Gastrocnemius medialis (tissue), 4 donors: ENCODE measurements around the gene LENG1. TPM values are rescaled to one million over a fixed set of nuclear protein-coding genes. Genes with fewer than 3 reads are reported as not detected.

Experiments used
- ATAC-seq, 2 donors: fragments of 150-250 bp; one replicate each; pipeline ENCODE4 v1.9.1; 2016
- DNase-seq, 2 donors: peaks; one replicate each; pipeline ENCODE4 v3.0.0-alpha.2; 2019
- H3K27ac ChIP-seq, 4 donors: fragments of 200-600 bp; sonication (generic); 1 replicate in 1 of 4; 2 replicates in 3 of 4; pipeline ENCODE4 v1.5.1; 2016 to 2018; ENCODE audit warnings: mild to moderate bottlenecking in 2 of 4, moderate library complexity in 1 of 4
- H3K27me3 ChIP-seq, 3 donors: fragments of 200-600 bp; sonication (generic) in 2 of 3; 1 replicate in 1 of 3; 2 replicates in 2 of 3; pipeline versions ENCODE4 v1.5.1 to v1.6.0; 2016 to 2019; ENCODE audit warnings: mild to moderate bottlenecking in 1 of 3, moderate library complexity in 1 of 3
- H3K36me3 ChIP-seq, 2 donors: fragments of 200-600 bp; sonication (generic) in 1 of 2; one replicate each; pipeline ENCODE4 v1.5.1; 2017 to 2018
- H3K4me1 ChIP-seq, 2 donors: fragments of 200-600 bp; sonication (generic) in 1 of 2; one replicate each; pipeline ENCODE4 v1.5.1; 2016 to 2017; ENCODE audit warnings: mild to moderate bottlenecking in 2 of 2
- H3K4me3 ChIP-seq, 4 donors: fragments of 200-600 bp; sonication (generic) in 3 of 4; 1 replicate in 1 of 4; 2 replicates in 3 of 4; pipeline ENCODE4 v1.5.1; 2016 to 2019; ENCODE audit warnings: mild to moderate bottlenecking in 2 of 4
- H3K9me3 ChIP-seq, 3 donors: fragments of 200-600 bp; sonication (generic) in 2 of 3; 1 replicate in 1 of 3; 2 replicates in 2 of 3; pipeline ENCODE4 v1.5.1; 2016 to 2019
- CTCF ChIP-seq, 5 experiments: fragments of 450-650 bp in 3 of 5; fragments of 200-600 bp in 2 of 5; sonication (generic) in 2 of 5; IDR thresholded peaks in 4 of 5; conservative IDR thresholded peaks in 1 of 5; 1 replicate in 4 of 5; 2 replicates in 1 of 5; pipeline ENCODE4 v1.5.1; 2016 to 2019; ENCODE audit warnings: antibody characterized with exemption in 5 of 5, mild to moderate bottlenecking in 3 of 5, moderate library complexity in 3 of 5
- POLR2A ChIP-seq, 2 donors: fragments of 450-650 bp; IDR thresholded peaks; one replicate each; pipeline ENCODE4 v1.6.1; 2017; ENCODE audit warnings: antibody characterized with exemption in 2 of 2, mild to moderate bottlenecking in 2 of 2, moderate library complexity in 2 of 2
- in situ Hi-C, 4 donors: fragments of 200-750 bp; cut with MboI; loops; one replicate each; pipeline versions ENCODE4 v1.15.0 to v1.8.0; 2017; ENCODE audit warnings: low sequenced_read_pairs in 4 of 4
- intact Hi-C: fragments of 100-400 bp; cut with DNase I; formaldehyde crosslinking; loops from one replicate; pipeline ENCODE4 v1.15.1; 2023; ENCODE audit warnings: low total_unique reads
- total RNA-seq, 4 donors: library from RNA; depleted of rRNA; stranded (reverse); fragments of >200 nt; gene quantifications; one replicate each; pipeline versions ENCODE4 v1.1.0 to v1.2.3, GENCODE V29; 2016

Gene LENG1
- total RNA-seq, 4 donors from 2014 or later: 6.5 to 14.2 (median 11.9) TPM

GRCh38 chr19:54109651-54110050, 49.9 kb downstream of the LENG1 start:
- DNase-seq (no peak), ATAC-seq (no peak)
- in situ Hi-C loops (loop anchor here in 1 of 4 donors (10.0 to 25.0 kb wide), 2 partner anchors 135 to 1003 kb away; partner anchors contain the start of gene PPP1R12C), intact Hi-C loops (no loop called here)
- no peak for TF ChIP-seq CTCF (IDR thresholded peaks at IDR 0.05 in 4 of 5, conservative IDR thresholded peaks at IDR 0.05 in 1 of 5)
- TF ChIP-seq POLR2A (IDR thresholded peaks at IDR 0.05): no peak
- H3K9me3 ChIP-seq: no peaks in the 10 kb centered on the region
- no peaks in the 10 kb centered on the region for H3K27me3 ChIP-seq
- no peak overlapping the region for H3K4me3 ChIP-seq
- no peak overlapping the region for H3K27ac ChIP-seq
- H3K4me1 ChIP-seq: peaks cover 4 to 8% of the 10 kb centered on the region in 2 donors
- peaks cover 0 to 58% of the 10 kb centered on the region in 2 donors for H3K36me3 ChIP-seq

- H3K27me3 ChIP-seq: no peaks in the 10 kb centered on the region
- no peak for ATAC-seq
- no peak for DNase-seq
- peaks cover 0 to 58% of the 10 kb centered on the region in 2 donors for H3K36me3 ChIP-seq
- no peaks in the 10 kb centered on the region for H3K9me3 ChIP-seq
- TF ChIP-seq CTCF (IDR thresholded peaks at IDR 0.05 in 4 of 5, conservative IDR thresholded peaks at IDR 0.05 in 1 of 5) (no peak), POLR2A (IDR thresholded peaks at IDR 0.05) (no peak)
- in situ Hi-C loops: loop anchor here in 1 of 4 donors (25.0 kb wide), 1 partner anchor 1004 kb away; the partner anchor contains the start of gene PPP1R12C
- H3K4me1 ChIP-seq: peaks cover 4 to 6% of the 10 kb centered on the region in 2 donors
- no peak overlapping the region for H3K4me3 ChIP-seq
- no peak overlapping the region for H3K27ac ChIP-seq
- intact Hi-C loops: no loop called here
Observed at GRCh38 chr19:54108496-54108895, 51.0 kb downstream of the LENG1 start.

GRCh38 chr19:54107876-54108490, 51.5 kb downstream of the LENG1 start:
- TF ChIP-seq CTCF (IDR thresholded peaks at IDR 0.05 in 4 of 5, conservative IDR thresholded peaks at IDR 0.05 in 1 of 5): no peak
- no peak for TF ChIP-seq POLR2A (IDR thresholded peaks at IDR 0.05)
- Histone ChIP-seq H3K4me1 (peaks cover 6 to 10% of the 10 kb centered on the region in 2 donors), H3K9me3 (no peaks in the 10 kb centered on the region), H3K36me3 (peaks cover 0 to 58% of the 10 kb centered on the region in 2 donors), H3K4me3 (no peak overlapping the region), H3K27ac (no peak overlapping the region), H3K27me3 (no peaks in the 10 kb centered on the region)
- DNase-seq (no peak), ATAC-seq (no peak)
- intact Hi-C loops: no loop called here
- in situ Hi-C loops: loop anchor here in 1 of 4 donors (25.0 kb wide), 1 partner anchor 1004 kb away; the partner anchor contains the start of gene PPP1R12C

- no peak overlapping the region for H3K27ac ChIP-seq
- H3K9me3 ChIP-seq: no peaks in the 10 kb centered on the region
- TF ChIP-seq CTCF (IDR thresholded peaks at IDR 0.05 in 4 of 5, conservative IDR thresholded peaks at IDR 0.05 in 1 of 5) (no peak), POLR2A (IDR thresholded peaks at IDR 0.05) (no peak)
- DNase-seq: no peak
- peaks cover 10% of the 10 kb centered on the region in 2 donors for H3K4me1 ChIP-seq
- intact Hi-C loops: no loop called here
- peaks cover 0 to 48% of the 10 kb centered on the region in 2 donors for H3K36me3 ChIP-seq
- no peak for ATAC-seq
- no peak overlapping the region for H3K4me3 ChIP-seq
- H3K27me3 ChIP-seq: no peaks in the 10 kb centered on the region
- in situ Hi-C loops: loop anchor here in 1 of 4 donors (25.0 kb wide), 1 partner anchor 1006 kb away; the partner anchor contains the start of gene PPP1R12C
Observed at GRCh38 chr19:54106716-54107115, 52.8 kb downstream of the LENG1 start.
